H1 (cell line): ENCODE results near the gene KDM2A. TPM values are rescaled to one million over a fixed set of nuclear protein-coding genes. Genes with fewer than 3 reads are reported as not detected.

ENCODE experiments used
- CTCF ChIA-PET: fragments of 300-600 bp; sonication (Branson Sonifier 250); formaldehyde crosslinking; loops from one replicate; lab custom pipeline; 2021; ENCODE audit not compliant: partially characterized antibody; lab: Charles Lee
- POLR2A ChIA-PET: fragments of 300-600 bp; sonication (Branson Sonifier 250); formaldehyde crosslinking; loops from one replicate; lab custom pipeline; 2021; ENCODE audit warnings: inconsistent platforms; ENCODE audit not compliant: partially characterized antibody; lab: Charles Lee
- DNase-seq, 2 experiments: peaks; one replicate each; pipeline versions ENCODE4 v3.0.0 to v3.0.0-alpha.2; 2010 to 2022; ENCODE audit warnings: low spot score in 2 of 2, low read depth in 1 of 2, mixed read lengths in 1 of 2
- FAIRE-seq: peaks from 2 replicates; lab custom pipeline; 2011; peaks lifted over from hg19 to GRCh38; lab: Jason Lieb, UNC
- H2AFZ ChIP-seq: 2 replicates; pipeline ENCODE4 v1.8.1; 2012; ENCODE audit warnings: low read length, inconsistent platforms
- H2AK5ac ChIP-seq: 2 replicates; pipeline ENCODE4 v1.6.1; 2013; ENCODE audit warnings: low read depth, low read length
- H2BK120ac ChIP-seq: replicated peaks from 2 replicates; pipeline ENCODE3; 2013; ENCODE audit warnings: low read depth, low read length, inconsistent platforms
- H2BK12ac ChIP-seq: 2 replicates; pipeline ENCODE4 v1.6.1; 2013; ENCODE audit warnings: low read depth, low read length
- H2BK15ac ChIP-seq: 2 replicates; pipeline ENCODE4 v1.6.1; 2013; ENCODE audit warnings: low read length
- H2BK20ac ChIP-seq: 2 replicates; pipeline ENCODE4 v1.6.1; 2013; ENCODE audit warnings: low read length
- H2BK5ac ChIP-seq: 2 replicates; pipeline ENCODE4 v1.6.1; 2013; ENCODE audit warnings: low read depth, low read length
- H3K14ac ChIP-seq: 2 replicates; pipeline ENCODE4 v1.6.1; 2013; ENCODE audit warnings: inconsistent platforms; ENCODE audit not compliant: insufficient read length
- H3K18ac ChIP-seq: 2 replicates; pipeline ENCODE4 v1.6.1; 2013; ENCODE audit warnings: low read length; ENCODE audit errors: extremely low read depth
- H3K23ac ChIP-seq: 2 replicates; pipeline ENCODE4 v1.6.1; 2013; ENCODE audit warnings: inconsistent platforms; ENCODE audit not compliant: insufficient read length
- H3K23me2 ChIP-seq: 2 replicates; pipeline ENCODE4 v1.6.1; 2013; ENCODE audit warnings: low read depth, low read length
- H3K27ac ChIP-seq: 2 replicates; pipeline ENCODE4 v1.6.1; 2011; ENCODE audit warnings: low read depth, low read length, inconsistent platforms
- H3K27me3 ChIP-seq, 4 experiments: replicated peaks in 1 of 4; 1 replicate in 1 of 4; 2 replicates in 3 of 4; pipeline versions ENCODE4 v1.6.1 to v1.8.1; 2011 to 2013; ENCODE audit warnings: low read length in 3 of 4, mild to moderate bottlenecking in 3 of 4, inconsistent platforms in 2 of 4, mixed read lengths in 2 of 4, moderate library complexity in 1 of 4; ENCODE audit not compliant: control insufficient read depth in 3 of 4, insufficient read depth in 3 of 4; ENCODE audit errors: extremely low read depth in 1 of 4
- H3K36me3 ChIP-seq, 4 experiments: 2 replicates each; pipeline versions ENCODE4 v1.6.1 to v1.8.1; 2011 to 2013; ENCODE audit warnings: mild to moderate bottlenecking in 4 of 4, low read length in 3 of 4, moderate library complexity in 2 of 4, control low read depth in 1 of 4, inconsistent platforms in 1 of 4; ENCODE audit not compliant: insufficient read depth in 4 of 4, control insufficient read depth in 2 of 4
- H3K4ac ChIP-seq: replicated peaks from 2 replicates; pipeline ENCODE3; 2013; ENCODE audit warnings: low read length, low read depth, mixed read lengths, inconsistent platforms; ENCODE audit not compliant: insufficient read length
- H3K4me1 ChIP-seq, 4 experiments: replicated peaks in 1 of 4; 1 replicate in 1 of 4; 2 replicates in 3 of 4; pipeline versions ENCODE4 v1.6.1 to v1.8.1; 2011 to 2013; ENCODE audit warnings: low read length in 3 of 4, inconsistent platforms in 2 of 4, mixed read lengths in 1 of 4; ENCODE audit not compliant: insufficient read depth in 4 of 4, control insufficient read depth in 3 of 4
- H3K4me2 ChIP-seq, 2 experiments: 2 replicates each; pipeline versions ENCODE4 v1.6.1 to v1.8.1; 2011 to 2013; ENCODE audit warnings: low read depth in 2 of 2, low read length in 2 of 2, control low read depth in 1 of 2, inconsistent platforms in 1 of 2, mild to moderate bottlenecking in 1 of 2; ENCODE audit not compliant: insufficient read depth in 1 of 2
- H3K4me3 ChIP-seq, 4 experiments: fragments of 200-600, 300-600 bp in 1 of 4; sonication (generic), shearing (Covaris generic), sonication (Bioruptor Twin) in 1 of 4; 2 replicates each; pipeline versions ENCODE4 v1.5.1 to v1.8.1; 2011 to 2016; ENCODE audit warnings: low read length in 4 of 4, low read depth in 3 of 4, control low read depth in 2 of 4, inconsistent platforms in 2 of 4, mild to moderate bottlenecking in 2 of 4, mixed read lengths in 1 of 4, moderate library complexity in 1 of 4; ENCODE audit not compliant: insufficient read depth in 2 of 4; ENCODE audit errors: extremely low read depth in 1 of 4
- H3K56ac ChIP-seq: replicated peaks from 2 replicates; pipeline ENCODE3; 2013; ENCODE audit warnings: low read depth, mild to moderate bottlenecking, mixed read lengths, low read length, inconsistent platforms; ENCODE audit not compliant: insufficient read length
- H3K79me1 ChIP-seq: 2 replicates; pipeline ENCODE4 v1.6.1; 2013; ENCODE audit warnings: low read depth, low read length, control low read depth
- H3K79me2 ChIP-seq, 2 experiments: 2 replicates each; pipeline versions ENCODE4 v1.6.1 to v1.8.1; 2012 to 2013; ENCODE audit warnings: low read length in 2 of 2, mild to moderate bottlenecking in 2 of 2, inconsistent platforms in 1 of 2; ENCODE audit not compliant: insufficient read depth in 2 of 2, control insufficient read depth in 1 of 2
- H3K9ac ChIP-seq, 4 experiments: replicated peaks in 1 of 4; 1 replicate in 1 of 4; 2 replicates in 3 of 4; pipeline versions ENCODE4 v1.6.1 to v1.8.1; 2011 to 2013; ENCODE audit warnings: low read depth in 3 of 4, low read length in 3 of 4, control low read depth in 2 of 4, mild to moderate bottlenecking in 2 of 4, moderate library complexity in 2 of 4, inconsistent platforms in 1 of 4; ENCODE audit errors: extremely low read depth in 1 of 4
- H3K9me3 ChIP-seq, 2 experiments: 2 replicates each; pipeline versions ENCODE4 v1.6.1 to v1.8.1; 2012 to 2013; ENCODE audit warnings: mild to moderate bottlenecking in 2 of 2, moderate library complexity in 2 of 2, control low read depth in 1 of 2, inconsistent platforms in 1 of 2, low read depth in 1 of 2, low read length in 1 of 2, mixed read lengths in 1 of 2; ENCODE audit not compliant: insufficient read depth in 2 of 2
- H4K20me1 ChIP-seq, 2 experiments: replicated peaks in 1 of 2; 2 replicates each; pipeline versions ENCODE3 to v1.8.1; 2011 to 2013; ENCODE audit warnings: inconsistent platforms in 2 of 2, low read length in 2 of 2, mild to moderate bottlenecking in 1 of 2; ENCODE audit not compliant: insufficient read depth in 2 of 2, control insufficient read depth in 1 of 2
- H4K5ac ChIP-seq: 2 replicates; pipeline ENCODE4 v1.6.1; 2013; ENCODE audit warnings: low read length, low read depth, mixed read lengths, inconsistent platforms; ENCODE audit not compliant: insufficient read length
- H4K8ac ChIP-seq: 2 replicates; pipeline ENCODE4 v1.8.0; 2013; ENCODE audit warnings: mild to moderate bottlenecking, moderate library complexity, low read length, inconsistent platforms; ENCODE audit not compliant: insufficient read depth; ENCODE audit errors: extremely low read depth
- H4K91ac ChIP-seq: replicated peaks from 2 replicates; pipeline ENCODE3; 2013; ENCODE audit warnings: low read length, mixed read lengths, inconsistent platforms; ENCODE audit not compliant: insufficient read length
- BCL11A ChIP-seq, 2 experiments: IDR thresholded peaks; one replicate each; pipeline ENCODE4 v1.6.1; 2011; ENCODE audit warnings: low read depth in 2 of 2, low read length in 2 of 2, mild to moderate bottlenecking in 2 of 2
- BRCA1 ChIP-seq: IDR thresholded peaks from 2 replicates; pipeline ENCODE4 v1.6.1; 2012; ENCODE audit warnings: low read depth, low read length, improper control_type of control experiment
- EZH2 ChIP-seq: fragments of 200-600 bp; sonication (generic); IDR thresholded peaks from 2 replicates; pipeline ENCODE4 v1.7.1; 2012; ENCODE audit warnings: low read depth, mild to moderate bottlenecking, moderate library complexity, low read length, inconsistent platforms; ENCODE audit not compliant: severe bottlenecking
- KDM1A ChIP-seq: fragments of 200-600, 300-600 bp; sonication (generic); IDR thresholded peaks from 2 replicates; pipeline ENCODE4 v1.7.1; 2016; ENCODE audit warnings: mild to moderate bottlenecking, low read length, borderline replicate concordance
- KDM5A ChIP-seq: fragments of 200-600 bp; IDR thresholded peaks from 2 replicates; pipeline ENCODE4 v1.7.1; 2012; ENCODE audit warnings: mild to moderate bottlenecking, low read length, inconsistent platforms, mixed read lengths
- ZNF274 ChIP-seq: IDR thresholded peaks from 2 replicates; pipeline ENCODE4 v1.7.0; 2012; ENCODE audit warnings: low read length, borderline replicate concordance; ENCODE audit errors: extremely low read depth
- WGBS, 2 experiments: shearing (Covaris generic) in 1 of 2; methylation state at CpG; one replicate each; pipeline versions ENCODE4 v1.1.6 to v1.1.7; 2013 to 2015; ENCODE audit warnings: low lambda C conversion rate in 2 of 2, mixed read lengths in 2 of 2, inconsistent platforms in 1 of 2, low coverage in 1 of 2, missing lambda C conversion rate in 1 of 2; ENCODE audit not compliant: insufficient replicate concordance in 2 of 2, insufficient coverage in 1 of 2, insufficient read length in 1 of 2; ENCODE audit errors: extremely low coverage in 1 of 2, missing lambda C conversion rate in 1 of 2; 5-methylcytosine and 5-hydroxymethylcytosine counted together
- polyA plus RNA-seq, 7 experiments: library from polyadenylated mRNA; depleted of rRNA in 3 of 7; stranded (reverse) in 5 of 7; unstranded in 2 of 7; fragments of >200 nt in 5 of 7; fragments of 200-250 nt in 2 of 7; gene quantifications; 1 replicate in 5 of 7; 2 replicates in 1 of 7; 4 replicates in 1 of 7; pipeline versions ENCODE4 v1.2.1 to v1.2.3, GENCODE V29; 2011 to 2013; ENCODE audit warnings: missing spikeins in 2 of 7, mixed read lengths in 2 of 7
- total RNA-seq: library from RNA; stranded (reverse); fragmentation: NEBNext Ultra II Directional; extraction: Animal tissue kit (Norgen Biotek cat#: 25700); gene quantifications from 2 replicates; pipeline ENCODE4 v1.2.1, GENCODE V29; 2021

The KDM2A gene
- total and polyA plus RNA-seq, 2 of the 8 experiments (the other 6 are each of a cell fraction or from before 2014, with no cell fraction given) = 55.4 to 66.2 TPM

- no peak overlapping the region for H4K91ac ChIP-seq
- no peak for TF ChIP-seq EZH2
- no peak for TF ChIP-seq KDM1A
- TF ChIP-seq KDM5A = no peak
- no peak for TF ChIP-seq BCL11A (IDR thresholded peaks at IDR 0.05; ENCODE audit: low read depth in 2 of 2, low read length in 2 of 2)
- TF ChIP-seq ZNF274 = no peak
- no peak for TF ChIP-seq BRCA1
Measured at GRCh38 chr11:67202028-67202427, 83.0 kb downstream of the KDM2A start.

More at GRCh38 chr11:67202028-67202427, 83.0 kb downstream of the KDM2A start:
- H3K23me2 ChIP-seq = no peaks in the 10 kb centered on the region
- WGBS, 2 experiments = 93% methylated on average over 3 of the region's 3 CpGs; no CpG with 5 or more reads in 1 of the 2 experiments
- H3K27me3 ChIP-seq = no peaks in the 10 kb centered on the region
- H3K4me3 ChIP-seq = no peak overlapping the region
- H2BK15ac ChIP-seq = no peak overlapping the region
- FAIRE-seq (no peak), DNase-seq (no peak)
- H4K5ac ChIP-seq = no peak overlapping the region
- no peak overlapping the region for H3K4ac ChIP-seq
- H2BK5ac ChIP-seq = no peak overlapping the region
- no peak overlapping the region for H2BK12ac ChIP-seq
- H2BK20ac ChIP-seq = no peak overlapping the region
- H2AFZ ChIP-seq = no peak overlapping the region
- no peak overlapping the region for H3K18ac ChIP-seq
- ChIA-PET CTCF (no interaction called here), POLR2A (no interaction called here)
- peaks cover 0 to 1% of the 10 kb centered on the region in 2 experiments for H4K20me1 ChIP-seq
- peaks cover 0 to 2% (median 1%) of the 10 kb centered on the region in 4 experiments; a peak in 2 of 7 replicates for H3K4me1 ChIP-seq
- H2AK5ac ChIP-seq = no peak overlapping the region
- H4K8ac ChIP-seq = no peak overlapping the region
- no peak overlapping the region for H3K56ac ChIP-seq
- no peaks in the 10 kb centered on the region for H3K79me2 ChIP-seq
- peaks cover 0 to 8% (median 4%) of the 10 kb centered on the region in 4 experiments; a peak in 4 of 8 replicates for H3K36me3 ChIP-seq
- H3K79me1 ChIP-seq = no peaks in the 10 kb centered on the region
- no peak overlapping the region for H2BK120ac ChIP-seq
- no peaks in the 10 kb centered on the region for H3K9me3 ChIP-seq
- H3K4me2 ChIP-seq = no peak overlapping the region
- no peak overlapping the region for H3K23ac ChIP-seq
- H3K9ac ChIP-seq = no peak overlapping the region
- H3K14ac ChIP-seq = no peak overlapping the region
- H3K27ac ChIP-seq = no peak overlapping the region
